H1 (cell line): ENCODE measurements around the gene CAMK2N2. TPM values are rescaled to one million over a fixed set of nuclear protein-coding genes. Genes with fewer than 3 reads are reported as not detected.

Experiments used
- EZH2 ChIP-seq: fragments of 200-600 bp; sonication (generic); IDR thresholded peaks from 2 replicates; pipeline ENCODE4 v1.7.1; 2012; ENCODE audit warnings: low read depth, mild to moderate bottlenecking, moderate library complexity, low read length, inconsistent platforms; ENCODE audit not compliant: severe bottlenecking
- GABPA ChIP-seq: IDR thresholded peaks from 2 replicates; pipeline ENCODE4 v1.6.1; 2011; ENCODE audit warnings: mild to moderate bottlenecking, low read length, moderate library complexity, borderline replicate concordance; ENCODE audit not compliant: insufficient read depth
- HDAC2 ChIP-seq, 2 experiments: fragments of 300-600 bp in 1 of 2; sonication (generic) in 1 of 2; IDR thresholded peaks; 2 replicates each; pipeline ENCODE4 v1.6.1; 2011 to 2012; ENCODE audit warnings: low read depth in 2 of 2, low read length in 2 of 2, mild to moderate bottlenecking in 2 of 2, moderate library complexity in 2 of 2, borderline replicate concordance in 1 of 2, inconsistent platforms in 1 of 2
- TAF1 ChIP-seq: IDR thresholded peaks from 2 replicates; pipeline ENCODE4 v1.6.1; 2011; ENCODE audit warnings: mild to moderate bottlenecking, low read depth, low read length
- polyA plus RNA-seq, 7 experiments: library from polyadenylated mRNA; depleted of rRNA in 3 of 7; stranded (reverse) in 5 of 7; unstranded in 2 of 7; fragments of >200 nt in 5 of 7; fragments of 200-250 nt in 2 of 7; gene quantifications; 1 replicate in 5 of 7; 2 replicates in 1 of 7; 4 replicates in 1 of 7; pipeline versions ENCODE4 v1.2.1 to v1.2.3, GENCODE V29; 2011 to 2013; ENCODE audit warnings: missing spikeins in 2 of 7, mixed read lengths in 2 of 7
- total RNA-seq: library from RNA; stranded (reverse); fragmentation: NEBNext Ultra II Directional; extraction: Animal tissue kit (Norgen Biotek cat#: 25700); gene quantifications from 2 replicates; pipeline ENCODE4 v1.2.1, GENCODE V29; 2021
- TF ChIP-seq, protein P1 (sequence below): fragments of 300-600 bp; sonication (generic); IDR thresholded peaks from 2 replicates; pipeline ENCODE4 v1.7.1; 2012; ENCODE audit warnings: low read length, moderate library complexity, mild to moderate bottlenecking, inconsistent platforms; ENCODE audit not compliant: insufficient replicate concordance
- TF ChIP-seq, protein P2 (sequence below): IDR thresholded peaks from 2 replicates; pipeline ENCODE4 v1.6.1; 2012; ENCODE audit warnings: low read length, inconsistent platforms

CAMK2N2 gene
- total and polyA plus RNA-seq, 2 of the 8 experiments (the other 6 are each of a cell fraction or from before 2014, with no cell fraction given): 4.0 to 17.7 TPM

- TF ChIP-seq, protein P1, sequence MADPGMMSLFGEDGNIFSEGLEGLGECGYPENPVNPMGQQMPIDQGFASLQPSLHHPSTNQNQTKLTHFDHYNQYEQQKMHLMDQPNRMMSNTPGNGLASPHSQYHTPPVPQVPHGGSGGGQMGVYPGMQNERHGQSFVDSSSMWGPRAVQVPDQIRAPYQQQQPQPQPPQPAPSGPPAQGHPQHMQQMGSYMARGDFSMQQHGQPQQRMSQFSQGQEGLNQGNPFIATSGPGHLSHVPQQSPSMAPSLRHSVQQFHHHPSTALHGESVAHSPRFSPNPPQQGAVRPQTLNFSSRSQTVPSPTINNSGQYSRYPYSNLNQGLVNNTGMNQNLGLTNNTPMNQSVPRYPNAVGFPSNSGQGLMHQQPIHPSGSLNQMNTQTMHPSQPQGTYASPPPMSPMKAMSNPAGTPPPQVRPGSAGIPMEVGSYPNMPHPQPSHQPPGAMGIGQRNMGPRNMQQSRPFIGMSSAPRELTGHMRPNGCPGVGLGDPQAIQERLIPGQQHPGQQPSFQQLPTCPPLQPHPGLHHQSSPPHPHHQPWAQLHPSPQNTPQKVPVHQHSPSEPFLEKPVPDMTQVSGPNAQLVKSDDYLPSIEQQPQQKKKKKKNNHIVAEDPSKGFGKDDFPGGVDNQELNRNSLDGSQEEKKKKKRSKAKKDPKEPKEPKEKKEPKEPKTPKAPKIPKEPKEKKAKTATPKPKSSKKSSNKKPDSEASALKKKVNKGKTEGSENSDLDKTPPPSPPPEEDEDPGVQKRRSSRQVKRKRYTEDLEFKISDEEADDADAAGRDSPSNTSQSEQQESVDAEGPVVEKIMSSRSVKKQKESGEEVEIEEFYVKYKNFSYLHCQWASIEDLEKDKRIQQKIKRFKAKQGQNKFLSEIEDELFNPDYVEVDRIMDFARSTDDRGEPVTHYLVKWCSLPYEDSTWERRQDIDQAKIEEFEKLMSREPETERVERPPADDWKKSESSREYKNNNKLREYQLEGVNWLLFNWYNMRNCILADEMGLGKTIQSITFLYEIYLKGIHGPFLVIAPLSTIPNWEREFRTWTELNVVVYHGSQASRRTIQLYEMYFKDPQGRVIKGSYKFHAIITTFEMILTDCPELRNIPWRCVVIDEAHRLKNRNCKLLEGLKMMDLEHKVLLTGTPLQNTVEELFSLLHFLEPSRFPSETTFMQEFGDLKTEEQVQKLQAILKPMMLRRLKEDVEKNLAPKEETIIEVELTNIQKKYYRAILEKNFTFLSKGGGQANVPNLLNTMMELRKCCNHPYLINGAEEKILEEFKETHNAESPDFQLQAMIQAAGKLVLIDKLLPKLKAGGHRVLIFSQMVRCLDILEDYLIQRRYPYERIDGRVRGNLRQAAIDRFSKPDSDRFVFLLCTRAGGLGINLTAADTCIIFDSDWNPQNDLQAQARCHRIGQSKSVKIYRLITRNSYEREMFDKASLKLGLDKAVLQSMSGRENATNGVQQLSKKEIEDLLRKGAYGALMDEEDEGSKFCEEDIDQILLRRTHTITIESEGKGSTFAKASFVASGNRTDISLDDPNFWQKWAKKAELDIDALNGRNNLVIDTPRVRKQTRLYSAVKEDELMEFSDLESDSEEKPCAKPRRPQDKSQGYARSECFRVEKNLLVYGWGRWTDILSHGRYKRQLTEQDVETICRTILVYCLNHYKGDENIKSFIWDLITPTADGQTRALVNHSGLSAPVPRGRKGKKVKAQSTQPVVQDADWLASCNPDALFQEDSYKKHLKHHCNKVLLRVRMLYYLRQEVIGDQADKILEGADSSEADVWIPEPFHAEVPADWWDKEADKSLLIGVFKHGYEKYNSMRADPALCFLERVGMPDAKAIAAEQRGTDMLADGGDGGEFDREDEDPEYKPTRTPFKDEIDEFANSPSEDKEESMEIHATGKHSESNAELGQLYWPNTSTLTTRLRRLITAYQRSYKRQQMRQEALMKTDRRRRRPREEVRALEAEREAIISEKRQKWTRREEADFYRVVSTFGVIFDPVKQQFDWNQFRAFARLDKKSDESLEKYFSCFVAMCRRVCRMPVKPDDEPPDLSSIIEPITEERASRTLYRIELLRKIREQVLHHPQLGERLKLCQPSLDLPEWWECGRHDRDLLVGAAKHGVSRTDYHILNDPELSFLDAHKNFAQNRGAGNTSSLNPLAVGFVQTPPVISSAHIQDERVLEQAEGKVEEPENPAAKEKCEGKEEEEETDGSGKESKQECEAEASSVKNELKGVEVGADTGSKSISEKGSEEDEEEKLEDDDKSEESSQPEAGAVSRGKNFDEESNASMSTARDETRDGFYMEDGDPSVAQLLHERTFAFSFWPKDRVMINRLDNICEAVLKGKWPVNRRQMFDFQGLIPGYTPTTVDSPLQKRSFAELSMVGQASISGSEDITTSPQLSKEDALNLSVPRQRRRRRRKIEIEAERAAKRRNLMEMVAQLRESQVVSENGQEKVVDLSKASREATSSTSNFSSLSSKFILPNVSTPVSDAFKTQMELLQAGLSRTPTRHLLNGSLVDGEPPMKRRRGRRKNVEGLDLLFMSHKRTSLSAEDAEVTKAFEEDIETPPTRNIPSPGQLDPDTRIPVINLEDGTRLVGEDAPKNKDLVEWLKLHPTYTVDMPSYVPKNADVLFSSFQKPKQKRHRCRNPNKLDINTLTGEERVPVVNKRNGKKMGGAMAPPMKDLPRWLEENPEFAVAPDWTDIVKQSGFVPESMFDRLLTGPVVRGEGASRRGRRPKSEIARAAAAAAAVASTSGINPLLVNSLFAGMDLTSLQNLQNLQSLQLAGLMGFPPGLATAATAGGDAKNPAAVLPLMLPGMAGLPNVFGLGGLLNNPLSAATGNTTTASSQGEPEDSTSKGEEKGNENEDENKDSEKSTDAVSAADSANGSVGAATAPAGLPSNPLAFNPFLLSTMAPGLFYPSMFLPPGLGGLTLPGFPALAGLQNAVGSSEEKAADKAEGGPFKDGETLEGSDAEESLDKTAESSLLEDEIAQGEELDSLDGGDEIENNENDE: no peak
- TF ChIP-seq, protein P2, sequence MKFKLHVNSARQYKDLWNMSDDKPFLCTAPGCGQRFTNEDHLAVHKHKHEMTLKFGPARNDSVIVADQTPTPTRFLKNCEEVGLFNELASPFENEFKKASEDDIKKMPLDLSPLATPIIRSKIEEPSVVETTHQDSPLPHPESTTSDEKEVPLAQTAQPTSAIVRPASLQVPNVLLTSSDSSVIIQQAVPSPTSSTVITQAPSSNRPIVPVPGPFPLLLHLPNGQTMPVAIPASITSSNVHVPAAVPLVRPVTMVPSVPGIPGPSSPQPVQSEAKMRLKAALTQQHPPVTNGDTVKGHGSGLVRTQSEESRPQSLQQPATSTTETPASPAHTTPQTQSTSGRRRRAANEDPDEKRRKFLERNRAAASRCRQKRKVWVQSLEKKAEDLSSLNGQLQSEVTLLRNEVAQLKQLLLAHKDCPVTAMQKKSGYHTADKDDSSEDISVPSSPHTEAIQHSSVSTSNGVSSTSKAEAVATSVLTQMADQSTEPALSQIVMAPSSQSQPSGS: no peak
- TF ChIP-seq GABPA: no peak
- TF ChIP-seq TAF1: no peak
- TF ChIP-seq HDAC2 (IDR thresholded peaks at IDR 0.05; ENCODE audit: borderline replicate concordance in 1 of 2, low read depth in 2 of 2, low read length in 2 of 2): no peak
- peak; percentile 43 for TF ChIP-seq EZH2
Observed at GRCh38 chr3:184275961-184276910, 14.9 kb upstream of the CAMK2N2 start, which contains the start of gene ECE2 (continued).
